A549 (cell line): ENCODE data around the gene CHIT1. TPM values are rescaled to one million over a fixed set of nuclear protein-coding genes. Genes with fewer than 3 reads are reported as not detected.

Experiments used
- ATAC-seq, 2 experiments: fragments of 200-7000 bp in 1 of 2; fragments of >200 bp in 1 of 2; cut with Nextera tagmentation in 1 of 2; cut with Tn5 transposase in 1 of 2; 3 replicates each; pipeline versions ENCODE4 v1.8.0 to v1.9.1; 2018 to 2020; ENCODE audit warnings: mild to moderate bottlenecking in 1 of 2, moderate library complexity in 1 of 2
- CTCF ChIA-PET: fragments of 300-600 bp; sonication (Branson Sonifier 250); formaldehyde crosslinking; extraction: SDS; loops from one replicate; lab custom pipeline; 2021; ENCODE audit warnings: antibody characterized with exemption, inconsistent platforms; lab: Yijun Ruan, JAX
- POLR2A ChIA-PET: fragments of 350-600 bp; formaldehyde crosslinking; extraction: SDS; loops from one replicate; lab custom pipeline; 2021; ENCODE audit warnings: antibody characterized with exemption, inconsistent platforms; lab: Yijun Ruan, JAX
- DNase-seq, 2 experiments: peaks; one replicate each; pipeline versions ENCODE4 v3.0.0 to v3.0.0-alpha.2; 2011 to 2016; ENCODE audit warnings: low read depth in 1 of 2, low spot score in 1 of 2
- FAIRE-seq: peaks from 2 replicates; lab custom pipeline; 2011; peaks lifted over from hg19 to GRCh38; lab: Jason Lieb, UNC
- H3K27ac ChIP-seq, 2 experiments: fragments of >200 bp; sonication (Bioruptor Twin); formaldehyde crosslinking; 3 replicates each; pipeline ENCODE4 v1.5.1; 2016 to 2017
- H3K4me1 ChIP-seq: fragments of >200 bp; sonication (Bioruptor Twin); formaldehyde crosslinking; 3 replicates; pipeline ENCODE4 v1.6.1; 2016
- H3K4me2 ChIP-seq: fragments of >200 bp; sonication (Bioruptor Twin); formaldehyde crosslinking; 3 replicates; pipeline ENCODE4 v1.6.1; 2016
- H3K4me3 ChIP-seq: fragments of >200 bp; sonication (Bioruptor Twin); formaldehyde crosslinking; 3 replicates; pipeline ENCODE4 v1.5.1; 2016
- H3K9me3 ChIP-seq: fragments of >200 bp; sonication (Bioruptor Twin); formaldehyde crosslinking; 3 replicates; pipeline ENCODE4 v1.6.1; 2016
- BHLHE40 ChIP-seq: IDR thresholded peaks from 2 replicates; pipeline ENCODE4 v1.6.1; 2012; ENCODE audit warnings: low read depth, low read length, inconsistent platforms
- FOSL2 ChIP-seq, 2 experiments: fragments of 450-650 bp in 1 of 2; fragments of >200 bp in 1 of 2; sonication (Bioruptor Twin) in 1 of 2; formaldehyde crosslinking; IDR thresholded peaks; 2 replicates each; pipeline versions ENCODE4 v1.5.0 to v1.6.1; 2016 to 2020; ENCODE audit warnings: mild to moderate bottlenecking in 1 of 2, moderate library complexity in 1 of 2
- GATA3 ChIP-seq: IDR thresholded peaks from 2 replicates; pipeline ENCODE4 v1.6.1; 2012; ENCODE audit warnings: borderline replicate concordance
- HOXA7 ChIP-seq: fragments of 250-450 bp; sonication (Bioruptor Pico); IDR thresholded peaks from 2 replicates; pipeline ENCODE4 v1.5.0; 2020; ENCODE audit warnings: mild to moderate bottlenecking, moderate library complexity
- HOXB13 ChIP-seq: fragments of 250-450 bp; sonication (Bioruptor Pico); IDR thresholded peaks from 2 replicates; pipeline ENCODE4 v1.5.0; 2020; ENCODE audit warnings: low read depth, mild to moderate bottlenecking, moderate library complexity
- KDM1A ChIP-seq: fragments of 200-600 bp; sonication (generic); IDR thresholded peaks from 2 replicates; pipeline ENCODE4 v1.6.1; 2016; ENCODE audit warnings: low read depth, mild to moderate bottlenecking
- MAFK ChIP-seq: fragments of 450-650 bp; IDR thresholded peaks from 2 replicates; pipeline ENCODE4 v1.6.1; 2014; ENCODE audit not compliant: partially characterized antibody
- NPAS2 ChIP-seq: fragments of 250-450 bp; sonication (Bioruptor Pico); IDR thresholded peaks from 2 replicates; pipeline ENCODE4 v1.8.0; 2022; ENCODE audit warnings: mild to moderate bottlenecking, moderate library complexity, borderline replicate concordance
- POLR2AphosphoS2 ChIP-seq: conservative IDR thresholded peaks from 2 replicates; pipeline ENCODE4 v1.6.1; 2012; ENCODE audit warnings: low read length, improper control_type of control experiment, inconsistent platforms
- RAD21 ChIP-seq, 2 experiments: fragments of >200 bp in 1 of 2; sonication (Bioruptor Twin) in 1 of 2; formaldehyde crosslinking in 1 of 2; IDR thresholded peaks in 1 of 2; conservative IDR thresholded peaks in 1 of 2; 2 replicates in 1 of 2; 3 replicates in 1 of 2; pipeline ENCODE4 v1.6.1; 2012 to 2018; ENCODE audit warnings: inconsistent platforms in 1 of 2
- TP53 ChIP-seq: fragments of 250-450 bp; sonication (Bioruptor Pico); IDR thresholded peaks from 2 replicates; pipeline ENCODE4 v1.5.0; 2021; ENCODE audit warnings: mild to moderate bottlenecking, moderate library complexity
- WGBS: methylation state at CpG from one replicate; pipeline ENCODE4 v1.1.6; 2017; ENCODE audit errors: missing lambda C conversion rate; 5-methylcytosine and 5-hydroxymethylcytosine counted together
- polyA plus RNA-seq, 4 experiments: library from polyadenylated mRNA; depleted of rRNA in 3 of 4; stranded (reverse); fragments of >200 nt; fragmentation: RNase III in 1 of 4; extraction: RNeasy Plus Mini Kit Qiagen cat#74134 plus additional on column Dnase treatment in 1 of 4; gene quantifications; 2 replicates in 3 of 4; 3 replicates in 1 of 4; pipeline ENCODE4 v1.2.3, GENCODE V29; 2011 to 2017
- TF ChIP-seq, protein P1 (sequence below): IDR thresholded peaks from 2 replicates; pipeline ENCODE4 v1.6.1; 2012
- TF ChIP-seq, protein P2 (sequence below): fragments of 250-450 bp; sonication (Bioruptor Pico); IDR thresholded peaks from 2 replicates; pipeline ENCODE4 v1.5.0; 2020; ENCODE audit warnings: low read depth, mild to moderate bottlenecking, moderate library complexity
- TF ChIP-seq, protein P3 (sequence below): fragments of 150-350 bp; IDR thresholded peaks from 2 replicates; pipeline ENCODE4 v1.6.1; 2014; ENCODE audit warnings: low read depth, mild to moderate bottlenecking, low read length
- TF ChIP-seq, protein P4 (sequence below): fragments of >200 bp; sonication (Bioruptor Twin); formaldehyde crosslinking; IDR thresholded peaks from 3 replicates; pipeline ENCODE4 v1.5.1; 2016

The CHIT1 gene
- polyA plus RNA-seq, 2 of the 4 experiments (the other 2 are of a cell fraction) = not detected

DNA sequence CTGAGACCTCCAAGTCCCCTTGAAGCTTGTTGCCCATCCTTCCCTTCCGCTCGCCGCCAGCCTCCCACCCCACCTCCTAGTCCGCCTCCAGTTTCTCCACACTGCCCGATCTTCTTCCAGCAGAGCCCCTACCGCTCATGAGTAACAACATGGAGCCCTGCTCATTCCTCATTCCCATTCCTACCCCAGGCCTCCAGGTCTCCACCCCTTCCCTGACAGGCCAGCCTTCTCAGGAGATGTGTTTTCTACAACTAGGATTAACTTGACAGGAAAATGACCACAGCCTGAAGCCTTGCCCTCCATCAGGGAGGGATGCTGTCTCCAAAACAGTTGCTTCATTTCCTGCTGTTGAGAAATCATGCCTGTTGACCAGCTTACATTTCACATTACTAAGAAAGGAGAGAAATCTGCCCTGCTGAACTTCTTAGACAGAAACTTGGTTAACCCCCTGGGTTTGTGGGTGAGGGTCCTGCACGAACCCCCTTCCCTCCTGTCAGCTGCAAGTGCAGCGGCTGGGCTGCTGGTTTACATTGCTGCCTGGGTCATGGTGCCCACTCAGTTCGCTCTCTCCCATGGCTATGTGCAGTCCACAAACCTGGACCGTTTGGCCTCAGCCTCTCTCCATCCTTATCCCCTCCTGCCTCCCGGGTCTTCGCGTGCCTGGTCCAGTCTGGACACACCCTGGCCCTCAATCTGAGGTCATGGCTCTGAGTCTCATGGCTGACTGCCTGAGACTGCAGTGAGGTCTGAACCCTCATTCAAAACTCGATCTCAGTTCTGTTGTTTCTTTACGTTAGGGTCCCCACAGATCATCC is 26.8 kb downstream of the CHIT1 start:
- H3K4me3 ChIP-seq = no peak overlapping the region
- H3K4me2 ChIP-seq = no peak overlapping the region
- no peak overlapping the region for H3K27ac ChIP-seq
- ChIA-PET CTCF (interaction anchor here (1.0 to 7.5 kb wide), 5 partner anchors 13 to 284 kb away, joined by 3 to 84 read pairs (median 5); no protein-coding TSS in a partner anchor), POLR2A (no interaction called here)
- no peak for FAIRE-seq
- no peaks in the 10 kb centered on the region for H3K9me3 ChIP-seq
- DNase-seq = no peak
- peaks cover 5% of the 10 kb centered on the region; the same call in 1 of the 3 replicates for H3K4me1 ChIP-seq
- 47% methylated on average over 13 of the region's 15 CpGs for WGBS
- no peak for ATAC-seq
- TF ChIP-seq, protein P1, sequence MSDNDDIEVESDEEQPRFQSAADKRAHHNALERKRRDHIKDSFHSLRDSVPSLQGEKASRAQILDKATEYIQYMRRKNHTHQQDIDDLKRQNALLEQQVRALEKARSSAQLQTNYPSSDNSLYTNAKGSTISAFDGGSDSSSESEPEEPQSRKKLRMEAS = no peak
- TF ChIP-seq, all 56 proteins: peak for 0

DNA sequence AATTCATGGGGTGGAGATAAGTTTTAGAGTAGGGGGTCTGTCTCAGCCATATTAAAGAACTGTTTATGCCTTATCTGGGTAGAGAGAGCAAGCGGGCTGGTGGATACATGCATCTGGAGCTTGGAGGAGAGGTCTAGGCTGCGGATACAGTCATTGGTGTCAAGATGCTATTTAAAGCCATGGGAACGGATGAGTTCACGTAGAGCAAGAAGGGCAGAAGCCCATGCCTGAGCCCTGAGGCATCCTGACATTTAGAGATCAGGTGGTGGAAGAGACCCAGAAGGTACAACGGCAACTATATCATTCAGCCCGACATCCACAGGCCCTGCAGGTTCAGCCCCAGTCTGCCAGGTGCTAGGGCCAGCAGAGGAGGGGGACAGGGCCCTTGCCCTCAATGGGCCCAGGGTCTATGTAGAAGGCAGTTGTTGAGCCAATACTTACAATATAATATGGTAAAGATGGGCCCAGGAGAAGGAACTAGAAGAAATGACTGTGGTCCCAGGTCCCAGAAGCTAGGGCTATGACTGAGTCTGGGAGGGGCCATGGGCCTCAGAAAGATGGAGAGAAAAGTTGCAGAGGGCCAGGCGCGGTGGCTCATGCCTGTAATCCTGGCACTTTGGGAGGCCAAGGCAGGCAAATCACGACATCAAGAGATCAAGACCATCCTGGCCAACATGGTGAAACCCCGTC is 27.8 kb downstream of the CHIT1 start:
- no peak overlapping the region for H3K27ac ChIP-seq
- WGBS = 65% methylated on average over 10 of the region's 10 CpGs
- peaks cover 9% of the 10 kb centered on the region; the same call in 1 of the 3 replicates for H3K4me1 ChIP-seq
- H3K9me3 ChIP-seq = no peaks in the 10 kb centered on the region
- FAIRE-seq = no peak
- H3K4me3 ChIP-seq = no peak overlapping the region
- no peak for TF ChIP-seq HOXA7 (CRISPR knock-in tag)
- no peak for TF ChIP-seq KDM1A
- no peak for TF ChIP-seq TP53
- TF ChIP-seq FOSL2 (IDR thresholded peaks at IDR 0.05) = no peak
- TF ChIP-seq FOSL2 (CRISPR knock-in tag; IDR thresholded peaks at IDR 0.05) = no peak
- TF ChIP-seq HOXB13 (CRISPR knock-in tag) = no peak
- no peak for TF ChIP-seq MAFK
- TF ChIP-seq, protein P2, sequence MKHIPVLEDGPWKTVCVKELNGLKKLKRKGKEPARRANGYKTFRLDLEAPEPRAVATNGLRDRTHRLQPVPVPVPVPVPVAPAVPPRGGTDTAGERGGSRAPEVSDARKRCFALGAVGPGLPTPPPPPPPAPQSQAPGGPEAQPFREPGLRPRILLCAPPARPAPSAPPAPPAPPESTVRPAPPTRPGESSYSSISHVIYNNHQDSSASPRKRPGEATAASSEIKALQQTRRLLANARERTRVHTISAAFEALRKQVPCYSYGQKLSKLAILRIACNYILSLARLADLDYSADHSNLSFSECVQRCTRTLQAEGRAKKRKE (CRISPR knock-in tag) = no peak
- no peak for TF ChIP-seq GATA3
- TF ChIP-seq, protein P3, sequence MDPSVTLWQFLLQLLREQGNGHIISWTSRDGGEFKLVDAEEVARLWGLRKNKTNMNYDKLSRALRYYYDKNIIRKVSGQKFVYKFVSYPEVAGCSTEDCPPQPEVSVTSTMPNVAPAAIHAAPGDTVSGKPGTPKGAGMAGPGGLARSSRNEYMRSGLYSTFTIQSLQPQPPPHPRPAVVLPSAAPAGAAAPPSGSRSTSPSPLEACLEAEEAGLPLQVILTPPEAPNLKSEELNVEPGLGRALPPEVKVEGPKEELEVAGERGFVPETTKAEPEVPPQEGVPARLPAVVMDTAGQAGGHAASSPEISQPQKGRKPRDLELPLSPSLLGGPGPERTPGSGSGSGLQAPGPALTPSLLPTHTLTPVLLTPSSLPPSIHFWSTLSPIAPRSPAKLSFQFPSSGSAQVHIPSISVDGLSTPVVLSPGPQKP = no peak
- TF ChIP-seq BHLHE40 = no peak
- no peak for TF ChIP-seq NPAS2 (CRISPR knock-in tag)
- no peak for TF ChIP-seq RAD21 (conservative IDR thresholded peaks at IDR 0.05 in 1 of 2, IDR thresholded peaks at IDR 0.05 in 1 of 2)
- TF ChIP-seq, protein P4, sequence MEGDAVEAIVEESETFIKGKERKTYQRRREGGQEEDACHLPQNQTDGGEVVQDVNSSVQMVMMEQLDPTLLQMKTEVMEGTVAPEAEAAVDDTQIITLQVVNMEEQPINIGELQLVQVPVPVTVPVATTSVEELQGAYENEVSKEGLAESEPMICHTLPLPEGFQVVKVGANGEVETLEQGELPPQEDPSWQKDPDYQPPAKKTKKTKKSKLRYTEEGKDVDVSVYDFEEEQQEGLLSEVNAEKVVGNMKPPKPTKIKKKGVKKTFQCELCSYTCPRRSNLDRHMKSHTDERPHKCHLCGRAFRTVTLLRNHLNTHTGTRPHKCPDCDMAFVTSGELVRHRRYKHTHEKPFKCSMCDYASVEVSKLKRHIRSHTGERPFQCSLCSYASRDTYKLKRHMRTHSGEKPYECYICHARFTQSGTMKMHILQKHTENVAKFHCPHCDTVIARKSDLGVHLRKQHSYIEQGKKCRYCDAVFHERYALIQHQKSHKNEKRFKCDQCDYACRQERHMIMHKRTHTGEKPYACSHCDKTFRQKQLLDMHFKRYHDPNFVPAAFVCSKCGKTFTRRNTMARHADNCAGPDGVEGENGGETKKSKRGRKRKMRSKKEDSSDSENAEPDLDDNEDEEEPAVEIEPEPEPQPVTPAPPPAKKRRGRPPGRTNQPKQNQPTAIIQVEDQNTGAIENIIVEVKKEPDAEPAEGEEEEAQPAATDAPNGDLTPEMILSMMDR = no peak
- ChIA-PET CTCF (interaction anchor here (1.0 to 7.5 kb wide), 7 partner anchors 14 to 285 kb away, joined by 3 to 84 read pairs (median 5); no protein-coding TSS in a partner anchor), POLR2A (no interaction called here)
- no peak for ATAC-seq
- no peak for DNase-seq
- no peak overlapping the region for H3K4me2 ChIP-seq

DNA sequence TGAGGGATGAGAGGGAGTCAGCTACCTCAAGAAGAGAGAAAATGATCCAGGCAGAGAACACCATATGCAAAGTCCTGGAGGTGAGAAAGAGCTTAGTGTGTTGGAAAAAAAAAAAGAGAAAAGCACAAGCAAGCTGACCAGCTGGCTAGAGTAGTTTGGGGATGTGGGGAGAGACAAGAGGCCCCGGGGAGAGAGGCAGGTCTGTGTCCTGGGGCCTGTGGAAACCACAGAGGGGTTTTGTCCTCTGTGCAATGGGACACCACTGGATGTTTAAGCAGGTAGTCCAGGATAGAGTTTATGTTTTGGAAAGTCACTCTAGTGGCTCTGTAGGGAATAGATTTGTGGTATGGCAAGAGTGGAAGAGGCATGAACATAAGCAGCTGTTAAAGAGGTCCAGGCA is 28.6 kb downstream of the CHIT1 start:
- Histone ChIP-seq H3K27ac (no peak overlapping the region), H3K4me2 (no peak overlapping the region), H3K4me1 (peaks cover 9% of the 10 kb centered on the region; the same call in 1 of the 3 replicates), H3K9me3 (no peaks in the 10 kb centered on the region), H3K4me3 (no peak overlapping the region)
- DNase-seq (no peak), FAIRE-seq (no peak), ATAC-seq (no peak)
- WGBS = 5% methylated on average over 1 of the region's 1 CpG
- ChIA-PET POLR2A (no interaction called here), CTCF (interaction anchor here (1.1 to 7.2 kb wide), 10 partner anchors 9 to 162 kb away, joined by 3 to 40 read pairs (median 5); no protein-coding TSS in a partner anchor)
- no peak for TF ChIP-seq POLR2AphosphoS2
